ENCODE results near the gene CBX1.

The CBX1 gene

GRCh38 chr17:48101012-48101720 lies at the start of gene CBX1:
Gene CBX1, minus strand, starts transcription at chr17:48101478. Its CDS starts 24,474 bp downstream, at chr17:48077004.
- DNase-seq (ENCODE audit: low spot score), result peak; percentile 94

- DNase-seq (ENCODE audit: low spot score), result no peak
Observed at GRCh38 chr17:48150597-48151001, 49.3 kb upstream of the CBX1 start.

- no peak for DNase-seq (ENCODE audit: low spot score)
Observed at GRCh38 chr17:48149787-48150463, 48.6 kb upstream of the CBX1 start.

GRCh38 chr17:48148854-48149786 lies 47.8 kb upstream of the CBX1 start:
- DNase-seq (ENCODE audit: low spot score), result no peak

GRCh38 chr17:48148029-48148770 lies 46.9 kb upstream of the CBX1 start:
- DNase-seq (ENCODE audit: low spot score), result no peak

GRCh38 chr17:48144976-48145798 lies 43.9 kb upstream of the CBX1 start:
- DNase-seq (ENCODE audit: low spot score), result no peak

GRCh38 chr17:48144231-48144630 lies 43.0 kb upstream of the CBX1 start:
- no peak for DNase-seq (ENCODE audit: low spot score)

- no peak for DNase-seq (ENCODE audit: low spot score)
Observed at GRCh38 chr17:48143629-48144028, 42.4 kb upstream of the CBX1 start.

GRCh38 chr17:48139944-48140343 lies 38.7 kb upstream of the CBX1 start:
- no peak for DNase-seq (ENCODE audit: low spot score)

GRCh38 chr17:48137656-48138055 lies 36.4 kb upstream of the CBX1 start:
- DNase-seq (ENCODE audit: low spot score), result no peak

- no peak for DNase-seq (ENCODE audit: low spot score)
Observed at GRCh38 chr17:48134912-48135480, 33.7 kb upstream of the CBX1 start.

GRCh38 chr17:48132385-48132784 lies 31.1 kb upstream of the CBX1 start:
- no peak for DNase-seq (ENCODE audit: low spot score)

- peak; percentile 65 for DNase-seq (ENCODE audit: low spot score)
Observed at GRCh38 chr17:48131216-48131824, 30.0 kb upstream of the CBX1 start.

- no peak for DNase-seq (ENCODE audit: low spot score)
Observed at GRCh38 chr17:48129981-48130380, 28.7 kb upstream of the CBX1 start.

GRCh38 chr17:48128400-48128799 lies 27.1 kb upstream of the CBX1 start:
- DNase-seq (ENCODE audit: low spot score), result no peak

- no peak for DNase-seq (ENCODE audit: low spot score)
Observed at GRCh38 chr17:48127371-48128051, 26.2 kb upstream of the CBX1 start.

- DNase-seq (ENCODE audit: low spot score), result no peak
Observed at GRCh38 chr17:48126532-48126850, 25.2 kb upstream of the CBX1 start.

- DNase-seq (ENCODE audit: low spot score), result no peak
Observed at GRCh38 chr17:48125829-48126531, 24.7 kb upstream of the CBX1 start.

GRCh38 chr17:48123776-48124388 lies 22.6 kb upstream of the CBX1 start:
- no peak for DNase-seq (ENCODE audit: low spot score)

All from CD4-positive, alpha-beta T cell treated with Interleukin-15 for 4 hours (primary cell).